ENCODE data around the gene DNAJA2.

Gene DNAJA2

DNA sequence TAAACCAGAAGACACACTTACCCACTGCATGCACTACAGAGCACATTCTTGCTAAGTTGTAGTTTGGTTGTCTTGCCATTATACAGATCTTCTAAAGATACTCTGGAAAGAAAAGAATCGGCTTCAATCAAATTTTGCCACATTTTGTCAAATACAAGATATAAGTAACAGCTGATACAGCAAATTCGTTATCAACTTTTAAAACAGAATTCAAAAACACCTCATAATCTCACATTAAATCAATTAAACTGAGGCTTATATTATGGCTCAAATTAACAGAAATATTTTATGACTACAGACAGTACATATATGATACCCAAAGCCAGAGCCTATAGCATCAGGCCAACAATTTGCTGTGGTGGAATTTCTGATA is 5.4 kb downstream of the DNAJA2 start:
- Histone ChIP-seq H3K9me3 (ENCODE audit: control insufficient read depth, insufficient read depth, low read depth, low read length) (no peaks in the 10 kb centered on the region), H3K27ac (ENCODE audit: extremely low read depth, low read depth, low read length) (no peak overlapping the region), H3K36me3 (ENCODE audit: control insufficient read depth in 2 of 2, insufficient read depth in 1 of 2, low read length in 2 of 2) (peaks cover 70 to 79% of the 10 kb centered on the region in 2 experiments), H3K4me3 (ENCODE audit: low read depth, low read length) (no peak overlapping the region), H3K4me1 (ENCODE audit: control insufficient read depth, insufficient read depth, low read length) (peaks cover 4% of the 10 kb centered on the region; the same call in 1 of the 2 replicates)
- ChIA-PET CTCF (interaction anchor here (0.7 kb wide), 1 partner anchor 91 kb away, joined by 3 read pairs; no protein-coding TSS in a partner anchor), POLR2A (no interaction called here)
- TF ChIP-seq ZNF560 (tag by site-specific recombination; IDR thresholded peaks at IDR 0.05; ENCODE audit: borderline replicate concordance) (no peak), ZNF600 (tag by site-specific recombination; IDR thresholded peaks at IDR 0.05) (no peak), ZNF280C (tag by site-specific recombination; IDR thresholded peaks at IDR 0.05) (no peak), ZNF791 (tag by site-specific recombination; IDR thresholded peaks at IDR 0.05) (no peak), ZNF16 (tag by site-specific recombination; IDR thresholded peaks at IDR 0.05; ENCODE audit: low read depth) (no peak), ZFP37 (tag by site-specific recombination; IDR thresholded peaks at IDR 0.05) (no peak), ZBTB48 (tag by site-specific recombination; IDR thresholded peaks at IDR 0.05) (no peak), OSR2 (tag by site-specific recombination; IDR thresholded peaks at IDR 0.05) (no peak), ZNF549 (tag by site-specific recombination; IDR thresholded peaks at IDR 0.05) (no peak)

DNA sequence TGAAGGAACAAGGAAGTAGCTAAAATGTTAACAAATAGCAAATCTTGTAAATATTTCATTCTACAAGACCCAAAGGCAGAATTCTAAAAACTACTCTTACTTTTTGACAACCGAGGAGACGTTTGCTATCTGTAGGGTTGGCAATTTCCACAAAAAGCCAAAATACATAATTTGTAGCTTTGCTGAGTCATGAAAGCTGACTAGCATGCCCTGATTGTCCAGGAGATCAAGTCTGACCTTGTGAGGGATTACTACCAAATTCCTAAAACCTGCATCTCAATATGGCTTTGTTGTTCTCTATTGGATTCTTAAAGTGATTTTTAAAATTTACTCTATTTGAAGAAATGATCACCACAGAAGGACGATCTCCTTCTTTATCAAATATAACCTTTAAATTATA is 10.8 kb downstream of the DNAJA2 start:
- H3K9me3 ChIP-seq (ENCODE audit: control insufficient read depth, insufficient read depth, low read depth, low read length), result no peaks in the 10 kb centered on the region
- no peaks in the 10 kb centered on the region for H3K4me1 ChIP-seq (ENCODE audit: control insufficient read depth, insufficient read depth, low read length)
- H3K4me3 ChIP-seq (ENCODE audit: low read depth, low read length), result no peak overlapping the region
- H3K27ac ChIP-seq (ENCODE audit: extremely low read depth, low read depth, low read length), result no peak overlapping the region
- ChIA-PET CTCF (interaction anchor here (0.6 kb wide), 1 partner anchor 72 kb away, joined by 3 read pairs; no protein-coding TSS in a partner anchor), POLR2A (interaction anchor here (1.0 to 1.5 kb wide), 2 partner anchors 8 to 11 kb away, joined by 3 to 6 read pairs; no protein-coding TSS in a partner anchor)
- H3K36me3 ChIP-seq (ENCODE audit: control insufficient read depth in 2 of 2, insufficient read depth in 1 of 2, low read length in 2 of 2), result peaks cover 70 to 99% of the 10 kb centered on the region in 2 experiments
- TF ChIP-seq, protein P1, sequence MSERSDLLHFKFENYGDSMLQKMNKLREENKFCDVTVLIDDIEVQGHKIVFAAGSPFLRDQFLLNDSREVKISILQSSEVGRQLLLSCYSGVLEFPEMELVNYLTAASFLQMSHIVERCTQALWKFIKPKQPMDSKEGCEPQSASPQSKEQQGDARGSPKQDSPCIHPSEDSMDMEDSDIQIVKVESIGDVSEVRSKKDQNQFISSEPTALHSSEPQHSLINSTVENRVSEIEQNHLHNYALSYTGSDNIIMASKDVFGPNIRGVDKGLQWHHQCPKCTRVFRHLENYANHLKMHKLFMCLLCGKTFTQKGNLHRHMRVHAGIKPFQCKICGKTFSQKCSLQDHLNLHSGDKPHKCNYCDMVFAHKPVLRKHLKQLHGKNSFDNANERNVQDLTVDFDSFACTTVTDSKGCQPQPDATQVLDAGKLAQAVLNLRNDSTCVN (tag by site-specific recombination; optimal IDR thresholded peaks at IDR 0.05), result no peak
- TF ChIP-seq SCRT2 (tag by site-specific recombination; IDR thresholded peaks at IDR 0.05) (no peak), ZNF777 (tag by site-specific recombination; IDR thresholded peaks at IDR 0.05; ENCODE audit: borderline replicate concordance) (no peak), ZNF280C (tag by site-specific recombination; IDR thresholded peaks at IDR 0.05) (no peak), KLF1 (tag by site-specific recombination; IDR thresholded peaks at IDR 0.05) (no peak), FEZF1 (tag by site-specific recombination; IDR thresholded peaks at IDR 0.05) (no peak), ZNF112 (tag by site-specific recombination; IDR thresholded peaks at IDR 0.05) (no peak), ZNF391 (tag by site-specific recombination; IDR thresholded peaks at IDR 0.05; ENCODE audit: borderline replicate concordance, low read depth) (no peak), ZNF146 (tag by site-specific recombination; IDR thresholded peaks at IDR 0.05) (no peak), ZNF394 (tag by site-specific recombination; IDR thresholded peaks at IDR 0.05; ENCODE audit: borderline replicate concordance) (no peak), ZNF654 (tag by site-specific recombination; IDR thresholded peaks at IDR 0.05; ENCODE audit: low read depth) (no peak)

Data from HEK293 (cell line).